ENCODE results near the gene RBFOX1. TPM values are rescaled to one million over a fixed set of nuclear protein-coding genes. Genes with fewer than 3 reads are reported as not detected.

RBFOX1 gene
- total and polyA plus RNA-seq, 10 of the 15 experiments (the other 5 are each of a cell fraction or from before 2014, with no cell fraction given): 0.87 TPM; not detected in 9

- Histone ChIP-seq H3K27ac (ENCODE audit: control insufficient read depth, insufficient read depth) (no peak overlapping the region), H3K4me2 (ENCODE audit: control insufficient read depth, insufficient read depth) (no peak overlapping the region), H3K27me3 (replicated peaks in 1 of 2; ENCODE audit: control insufficient read depth in 2 of 2, insufficient read depth in 2 of 2, low read length in 1 of 2) (no peaks in the 10 kb centered on the region), H3K4me1 (ENCODE audit: control insufficient read depth, insufficient read depth, low read length) (no peaks in the 10 kb centered on the region), H3K79me2 (ENCODE audit: control insufficient read depth, insufficient read depth, low read length) (no peaks in the 10 kb centered on the region), H4K20me1 (ENCODE audit: control insufficient read depth, insufficient read depth) (no peaks in the 10 kb centered on the region), H3K36me3 (ENCODE audit: control insufficient read depth in 2 of 2, insufficient read depth in 2 of 2, low read length in 1 of 2) (no peaks in the 10 kb centered on the region), H2AFZ (ENCODE audit: control insufficient read depth, low read depth, low read length) (no peak overlapping the region), H3K4me3 (no peak overlapping the region), H3K9ac (ENCODE audit: control insufficient read depth, insufficient read depth, low read length) (no peak overlapping the region), H3K9me3 (replicated peaks; ENCODE audit: control insufficient read depth, insufficient read depth, low read length) (no peaks in the 10 kb centered on the region; the same call in 2 of the 3 replicates)
- in situ Hi-C loops (cut with MboI) (no loop called here), intact Hi-C loops (cut with micrococcal nuclease; ENCODE audit: unreplicated experiment) (no loop called here)
- TF ChIP-seq BHLHE40 (IDR thresholded peaks at IDR 0.05; ENCODE audit: borderline replicate concordance in 1 of 2, low read depth in 2 of 2, low read length in 1 of 2): no peak
- TF ChIP-seq MEF2B (IDR thresholded peaks at IDR 0.05; ENCODE audit: partially characterized antibody, poor library complexity, severe bottlenecking): no peak
- TF ChIP-seq RFX5 (IDR thresholded peaks at IDR 0.05; ENCODE audit: low read depth, low read length): no peak
- no peak for TF ChIP-seq RUNX3 (IDR thresholded peaks at IDR 0.05; ENCODE audit: low read length)
- TF ChIP-seq TARDBP (IDR thresholded peaks at IDR 0.05; ENCODE audit: borderline replicate concordance): no peak
- no peak for TF ChIP-seq USF1 (IDR thresholded peaks at IDR 0.05; ENCODE audit: borderline replicate concordance, extremely low read length, insufficient read depth, low read depth, low read length)
- no peak for TF ChIP-seq RELA (IDR thresholded peaks at IDR 0.05; ENCODE audit: borderline replicate concordance, partially characterized antibody)
- TF ChIP-seq POLR2A (IDR thresholded peaks at IDR 0.05; ENCODE audit: low read depth, low read length): no peak
- TF ChIP-seq EZH2 (IDR thresholded peaks at IDR 0.05; ENCODE audit: borderline replicate concordance, control insufficient read depth, low read depth, low read length): no peak
- no peak for TF ChIP-seq MTA3 (IDR thresholded peaks at IDR 0.05; ENCODE audit: borderline replicate concordance, low read length)
- TF ChIP-seq, protein P1, sequence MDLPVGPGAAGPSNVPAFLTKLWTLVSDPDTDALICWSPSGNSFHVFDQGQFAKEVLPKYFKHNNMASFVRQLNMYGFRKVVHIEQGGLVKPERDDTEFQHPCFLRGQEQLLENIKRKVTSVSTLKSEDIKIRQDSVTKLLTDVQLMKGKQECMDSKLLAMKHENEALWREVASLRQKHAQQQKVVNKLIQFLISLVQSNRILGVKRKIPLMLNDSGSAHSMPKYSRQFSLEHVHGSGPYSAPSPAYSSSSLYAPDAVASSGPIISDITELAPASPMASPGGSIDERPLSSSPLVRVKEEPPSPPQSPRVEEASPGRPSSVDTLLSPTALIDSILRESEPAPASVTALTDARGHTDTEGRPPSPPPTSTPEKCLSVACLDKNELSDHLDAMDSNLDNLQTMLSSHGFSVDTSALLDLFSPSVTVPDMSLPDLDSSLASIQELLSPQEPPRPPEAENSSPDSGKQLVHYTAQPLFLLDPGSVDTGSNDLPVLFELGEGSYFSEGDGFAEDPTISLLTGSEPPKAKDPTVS (IDR thresholded peaks at IDR 0.05; ENCODE audit: low read depth, low read length): no peak
- TF ChIP-seq, protein P2, sequence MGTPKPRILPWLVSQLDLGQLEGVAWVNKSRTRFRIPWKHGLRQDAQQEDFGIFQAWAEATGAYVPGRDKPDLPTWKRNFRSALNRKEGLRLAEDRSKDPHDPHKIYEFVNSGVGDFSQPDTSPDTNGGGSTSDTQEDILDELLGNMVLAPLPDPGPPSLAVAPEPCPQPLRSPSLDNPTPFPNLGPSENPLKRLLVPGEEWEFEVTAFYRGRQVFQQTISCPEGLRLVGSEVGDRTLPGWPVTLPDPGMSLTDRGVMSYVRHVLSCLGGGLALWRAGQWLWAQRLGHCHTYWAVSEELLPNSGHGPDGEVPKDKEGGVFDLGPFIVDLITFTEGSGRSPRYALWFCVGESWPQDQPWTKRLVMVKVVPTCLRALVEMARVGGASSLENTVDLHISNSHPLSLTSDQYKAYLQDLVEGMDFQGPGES (IDR thresholded peaks at IDR 0.05): no peak
- TF ChIP-seq YBX1 (IDR thresholded peaks at IDR 0.05): no peak
- no peak for TF ChIP-seq NFYA (IDR thresholded peaks at IDR 0.05; ENCODE audit: borderline replicate concordance, low read depth, low read length)
- no peak for TF ChIP-seq ZNF687 (IDR thresholded peaks at IDR 0.05)
- no peak for TF ChIP-seq USF2 (IDR thresholded peaks at IDR 0.05; ENCODE audit: borderline replicate concordance, low read depth, low read length)
- no peak for TF ChIP-seq ZSCAN29 (IDR thresholded peaks at IDR 0.05)
- TF ChIP-seq JUNB (IDR thresholded peaks at IDR 0.05): no peak
- ATAC-seq (no peak), FAIRE-seq (no peak), DNase-seq (ENCODE audit: low read depth, low spot score) (no peak)
- SMC1A ChIA-PET (ENCODE audit: uncharacterized antibody, unreplicated experiment): no interaction called here
- POLR2A ChIA-PET: no interaction called here
- CTCF ChIA-PET: interaction anchor here (0.5 kb wide), 1 partner anchor 1375 kb away, joined by 3 read pairs; no protein-coding TSS in a partner anchor
- BruUV-seq (replicated peaks): no TSS peak
- WGBS (ENCODE audit: insufficient coverage, insufficient replicate concordance, low lambda C conversion rate, missing lambda C conversion rate): 21% methylated on average over 5 of the region's 5 CpGs
- RAD21 ChIA-PET (ENCODE audit: unreplicated experiment): no interaction called here
Measured at GRCh38 chr16:7638306-7638705, 305.7 kb downstream of the RBFOX1 start.

All from GM12878 (cell line).